Activated T-helper 17 cell treated with anti-CD3 and anti-CD28 coated beads, Interleukin-2, amount 50 U/mL, for 72 hours (primary cell): ENCODE results near the gene GALNT10. TPM values are rescaled to one million over a fixed set of nuclear protein-coding genes. Genes with fewer than 3 reads are reported as not detected.

Source experiments
- total RNA-seq, 2 donors: library from RNA; stranded (reverse); gene quantifications; one replicate each; pipeline ENCODE4 v1.2.3, GENCODE V29; 2022

GALNT10 gene
- total RNA-seq, 2 donors from 2014 or later = 21.5 to 45.3 TPM

Other genes with a start within 250 kb of the GALNT10 start
- 10 to 100 TPM; 23.2 to 25.0 TPM for gene FAM114A2, start 151.8 kb upstream of the GALNT10 start, total RNA-seq
- gene MFAP3, start 151.8 kb upstream of the GALNT10 start, total RNA-seq = 10 to 100 TPM; 16.1 to 16.6 TPM